ENCODE results near the gene HMGCL. TPM values are rescaled to one million over a fixed set of nuclear protein-coding genes. Genes with fewer than 3 reads are reported as not detected.

Gene HMGCL
- total and polyA plus RNA-seq, 2 of the 13 experiments (the other 11 are each of a cell fraction or from before 2014, with no cell fraction given), result 21.3 to 41.4 TPM

DNA sequence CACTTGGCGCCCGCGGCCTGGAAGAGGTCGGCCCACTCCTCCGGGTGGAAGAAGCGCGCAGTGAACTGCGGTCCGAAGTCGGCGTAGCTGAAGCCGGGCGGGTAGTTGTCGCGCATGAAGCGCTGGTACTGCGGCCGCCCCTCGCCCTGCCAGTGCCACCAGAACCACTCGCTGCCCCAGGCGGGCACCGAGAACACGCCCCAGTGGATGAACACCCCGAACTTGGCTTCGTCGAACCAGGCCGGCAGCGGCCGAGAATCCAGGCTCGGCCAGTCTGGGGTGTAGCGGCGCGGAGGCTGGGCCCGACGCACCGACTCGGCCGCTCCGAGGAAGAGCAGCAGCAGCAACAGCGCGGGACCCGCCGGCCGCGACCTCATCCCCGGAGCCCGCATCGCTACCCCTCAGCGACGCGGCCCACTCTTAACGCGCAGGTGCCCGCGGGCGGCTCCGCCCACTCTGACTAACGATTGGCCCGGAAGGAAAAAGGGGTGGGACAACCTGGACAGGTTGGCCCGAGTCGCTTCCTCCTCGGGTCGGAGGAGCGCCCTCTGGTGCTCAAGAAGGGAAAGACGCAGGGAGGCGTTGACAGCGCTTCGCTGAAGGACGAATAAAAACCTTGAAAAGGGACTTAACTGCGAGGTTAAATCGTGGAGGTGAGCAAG lies 42.8 kb upstream of the HMGCL start, which contains the start of gene FUCA1 (continued):
- TF ChIP-seq ZBED4 (CRISPR knock-in tag; IDR thresholded peaks at IDR 0.05; ENCODE audit: borderline replicate concordance) (peak; percentile 88), ZNF775 (CRISPR knock-in tag; IDR thresholded peaks at IDR 0.05; ENCODE audit: borderline replicate concordance) (no peak), ZNF121 (CRISPR knock-in tag; IDR thresholded peaks at IDR 0.05) (no peak), NAIF1 (CRISPR knock-in tag; IDR thresholded peaks at IDR 0.05; ENCODE audit: borderline replicate concordance) (0 out of 2 replicates have a peak, but pooled peaks have one; percentile 33), ZNF563 (CRISPR knock-in tag; IDR thresholded peaks at IDR 0.05) (0 out of 2 replicates have a peak, but pooled peaks have one; percentile 81), POGK (CRISPR knock-in tag; conservative IDR thresholded peaks at IDR 0.05) (no peak), XRCC5 (optimal IDR thresholded peaks at IDR 0.05; ENCODE audit: low read length) (peak; percentile 84), BRD4 (CRISPR knock-in tag; IDR thresholded peaks at IDR 0.05) (0 out of 2 replicates have a peak, but pooled peaks have one; percentile 60), GLI4 (CRISPR knock-in tag; IDR thresholded peaks at IDR 0.05; ENCODE audit: borderline replicate concordance) (peak; percentile 59; the same call in 1 of the 2 replicates), ZFP36L2 (CRISPR knock-in tag; IDR thresholded peaks at IDR 0.05) (no peak), ZNF20 (CRISPR knock-in tag; IDR thresholded peaks at IDR 0.05) (no peak), RXRB (CRISPR knock-in tag; IDR thresholded peaks at IDR 0.05; ENCODE audit: borderline replicate concordance) (no peak; the same call in 1 of the 2 replicates), EZH2 (conservative IDR thresholded peaks at IDR 0.05; ENCODE audit: low read depth, low read length) (no peak), RXRA (CRISPR knock-in tag; IDR thresholded peaks at IDR 0.05) (peak; percentile 30; the same call in 1 of the 2 replicates), NONO (IDR thresholded peaks at IDR 0.05) (no peak), NONO (CRISPR knock-in tag; conservative IDR thresholded peaks at IDR 0.05) (peak; percentile 70), ZNF550 (CRISPR knock-in tag; IDR thresholded peaks at IDR 0.05; ENCODE audit: borderline replicate concordance) (no peak; the same call in 1 of the 2 replicates), ZBTB38 (CRISPR knock-in tag; IDR thresholded peaks at IDR 0.05) (peak; percentile 58; the same call in 1 of the 2 replicates), MXI1 (IDR thresholded peaks at IDR 0.05; ENCODE audit: borderline replicate concordance, low read depth, low read length) (peak; percentile 57; the same call in 1 of the 3 replicates), POLR2AphosphoS2 (IDR thresholded peaks at IDR 0.05; ENCODE audit: low read depth, low read length) (no peak)
- TF ChIP-seq, protein P1, sequence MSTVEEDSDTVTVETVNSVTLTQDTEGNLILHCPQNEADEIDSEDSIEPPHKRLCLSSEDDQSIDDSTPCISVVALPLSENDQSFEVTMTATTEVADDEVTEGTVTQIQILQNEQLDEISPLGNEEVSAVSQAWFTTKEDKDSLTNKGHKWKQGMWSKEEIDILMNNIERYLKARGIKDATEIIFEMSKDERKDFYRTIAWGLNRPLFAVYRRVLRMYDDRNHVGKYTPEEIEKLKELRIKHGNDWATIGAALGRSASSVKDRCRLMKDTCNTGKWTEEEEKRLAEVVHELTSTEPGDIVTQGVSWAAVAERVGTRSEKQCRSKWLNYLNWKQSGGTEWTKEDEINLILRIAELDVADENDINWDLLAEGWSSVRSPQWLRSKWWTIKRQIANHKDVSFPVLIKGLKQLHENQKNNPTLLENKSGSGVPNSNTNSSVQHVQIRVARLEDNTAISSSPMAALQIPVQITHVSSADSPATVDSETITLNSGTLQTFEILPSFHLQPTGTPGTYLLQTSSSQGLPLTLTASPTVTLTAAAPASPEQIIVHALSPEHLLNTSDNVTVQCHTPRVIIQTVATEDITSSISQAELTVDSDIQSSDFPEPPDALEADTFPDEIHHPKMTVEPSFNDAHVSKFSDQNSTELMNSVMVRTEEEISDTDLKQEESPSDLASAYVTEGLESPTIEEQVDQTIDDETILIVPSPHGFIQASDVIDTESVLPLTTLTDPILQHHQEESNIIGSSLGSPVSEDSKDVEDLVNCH (CRISPR knock-in tag; IDR thresholded peaks at IDR 0.05), result no peak
